HCT116 (cell line): ENCODE measurements around the gene CACNB2. TPM values are rescaled to one million over a fixed set of nuclear protein-coding genes. Genes with fewer than 3 reads are reported as not detected.

Experiments
- ATAC-seq: fragments of 200-7000 bp; cut with Tn5 transposase; 2 replicates; pipeline ENCODE4 v1.9.1; 2020; ENCODE audit warnings: mild to moderate bottlenecking, moderate library complexity
- BruUV-seq: library from RNA; stranded (reverse); fragments of 400-500 nt; replicated peaks from 2 replicates; lab custom pipeline; 2021; lab: Mats Ljungman, UMichigan
- CTCF ChIA-PET: fragments of 300-600 bp; sonication (Branson Sonifier 250); formaldehyde crosslinking; loops from one replicate; lab custom pipeline; 2021; ENCODE audit warnings: antibody characterized with exemption; lab: Charles Lee
- POLR2A ChIA-PET: fragments of 300-600, 350-600 bp; sonication (Branson Sonifier 250); formaldehyde crosslinking; loops from one replicate; lab custom pipeline; 2021; ENCODE audit warnings: antibody characterized with exemption; lab: Charles Lee
- RAD21 ChIA-PET, 2 experiments: fragments of 300-600 bp; sonication (Branson Sonifier 250); formaldehyde crosslinking; loops; one replicate each; lab custom pipeline; 2023; ENCODE audit warnings: low total read pairs in 2 of 2; ENCODE audit not compliant: uncharacterized antibody in 2 of 2, unreplicated experiment in 2 of 2, low non-redundant PET in 1 of 2; lab: Charles Lee
- DNase-seq: peaks from one replicate; pipeline ENCODE4 v3.0.0-alpha.2; 2010; ENCODE audit warnings: low read depth, low spot score
- H2AFZ ChIP-seq: fragments of 200-600 bp; shearing (Covaris generic), sonication (generic); 2 replicates; pipeline ENCODE4 v1.6.1; 2017; ENCODE audit warnings: low read depth, mixed run types, mixed read lengths, antibody characterized with exemption, low read length; ENCODE audit not compliant: poor library complexity, severe bottlenecking
- H3K27ac ChIP-seq: 2 replicates; pipeline ENCODE4 v1.5.1; 2012; ENCODE audit warnings: low read depth, low read length
- H3K27me3 ChIP-seq: fragments of 200-600 bp; sonication (generic); 2 replicates; pipeline ENCODE4 v1.6.1; 2016; ENCODE audit warnings: mixed run types, low read length, mixed read lengths; ENCODE audit not compliant: insufficient read depth
- H3K36me3 ChIP-seq, 2 experiments: fragments of 200-500 bp in 1 of 2; fragments of 200-600 bp in 1 of 2; sonication (Bioruptor generic) in 1 of 2; sonication (generic) in 1 of 2; 2 replicates each; pipeline versions ENCODE4 v1.5.1 to v1.6.1; 2014 to 2016; ENCODE audit warnings: low read length in 2 of 2, inconsistent platforms in 1 of 2, mixed read lengths in 1 of 2, mixed run types in 1 of 2; ENCODE audit not compliant: insufficient read depth in 2 of 2, control insufficient read depth in 1 of 2
- H3K4me1 ChIP-seq, 2 experiments: fragments of 200-600 bp in 1 of 2; sonication (generic) in 1 of 2; 2 replicates each; pipeline versions ENCODE4 v1.5.1 to v1.6.1; 2012 to 2017; ENCODE audit warnings: low read length in 2 of 2, inconsistent platforms in 1 of 2, mild to moderate bottlenecking in 1 of 2, mixed read lengths in 1 of 2, mixed run types in 1 of 2, moderate library complexity in 1 of 2; ENCODE audit not compliant: insufficient read depth in 2 of 2, control insufficient read depth in 1 of 2
- H3K4me2 ChIP-seq: fragments of 200-600 bp; sonication (generic); 2 replicates; pipeline ENCODE4 v1.6.1; 2017; ENCODE audit warnings: mixed run types, low read length, mixed read lengths
- H3K4me3 ChIP-seq, 2 experiments: fragments of 200-600 bp in 1 of 2; sonication (generic) in 1 of 2; replicated peaks in 1 of 2; 2 replicates each; pipeline ENCODE4 v1.5.1; 2011 to 2016; ENCODE audit warnings: low read length in 2 of 2, control low read depth in 1 of 2, low read depth in 1 of 2, mild to moderate bottlenecking in 1 of 2, mixed read lengths in 1 of 2, mixed run types in 1 of 2
- H3K79me2 ChIP-seq: fragments of 200-600 bp; sonication (generic); 2 replicates; pipeline ENCODE4 v1.6.1; 2017; ENCODE audit warnings: mild to moderate bottlenecking, mixed run types, low read length, moderate library complexity, mixed read lengths; ENCODE audit not compliant: insufficient read depth
- H3K9ac ChIP-seq: fragments of 200-600 bp; sonication (generic); 2 replicates; pipeline ENCODE4 v1.6.1; 2016; ENCODE audit warnings: low read length, mixed read lengths
- H3K9me2 ChIP-seq: fragments of 200-600 bp; sonication (generic), shearing (Covaris generic); 2 replicates; pipeline ENCODE4 v1.6.1; 2017; ENCODE audit warnings: mixed run types, mild to moderate bottlenecking, moderate library complexity; ENCODE audit not compliant: insufficient read depth
- H3K9me3 ChIP-seq, 2 experiments: fragments of 200-500 bp in 1 of 2; fragments of 200-600 bp in 1 of 2; sonication (Bioruptor generic) in 1 of 2; sonication (generic) in 1 of 2; 2 replicates each; pipeline ENCODE4 v1.6.1; 2014 to 2017; ENCODE audit warnings: low read length in 2 of 2, mixed read lengths in 2 of 2, inconsistent platforms in 1 of 2, low read depth in 1 of 2, mild to moderate bottlenecking in 1 of 2, mixed run types in 1 of 2, moderate library complexity in 1 of 2; ENCODE audit not compliant: control insufficient read depth in 1 of 2, insufficient read depth in 1 of 2
- H4K20me1 ChIP-seq: fragments of 200-600 bp; sonication (generic), shearing (Covaris generic); 2 replicates; pipeline ENCODE4 v1.6.1; 2017; ENCODE audit warnings: mixed run types, mild to moderate bottlenecking, moderate library complexity; ENCODE audit not compliant: insufficient read depth
- CEBPB ChIP-seq: IDR thresholded peaks from 2 replicates; pipeline ENCODE4 v1.6.1; 2012; ENCODE audit warnings: low read depth
- EGR1 ChIP-seq: IDR thresholded peaks from 2 replicates; pipeline ENCODE4 v1.6.1; 2012; ENCODE audit warnings: low read depth
- ELF1 ChIP-seq: IDR thresholded peaks from 2 replicates; pipeline ENCODE4 v1.6.1; 2012; ENCODE audit warnings: low read depth, borderline replicate concordance
- EZH2 ChIP-seq: fragments of 200-600 bp; sonication (generic); IDR thresholded peaks from 2 replicates; pipeline ENCODE4 v1.6.1; 2017; ENCODE audit warnings: antibody characterized with exemption, mixed run types
- EZH2phosphoT487 ChIP-seq: fragments of 200-600 bp; IDR thresholded peaks from 2 replicates; pipeline ENCODE4 v1.6.1; 2018; ENCODE audit warnings: antibody characterized with exemption, borderline replicate concordance
- FOSL1 ChIP-seq: IDR thresholded peaks from 2 replicates; pipeline ENCODE4 v1.6.1; 2012; ENCODE audit warnings: low read depth
- JUND ChIP-seq: IDR thresholded peaks from 2 replicates; pipeline ENCODE4 v1.6.1; 2012
- POLR2AphosphoS5 ChIP-seq: IDR thresholded peaks from 2 replicates; pipeline ENCODE4 v1.6.1; 2011; ENCODE audit warnings: mild to moderate bottlenecking, low read depth, low read length, moderate library complexity
- RAD21 ChIP-seq: IDR thresholded peaks from 2 replicates; pipeline ENCODE4 v1.6.1; 2012; ENCODE audit warnings: low read depth, mild to moderate bottlenecking
- SIN3A ChIP-seq: IDR thresholded peaks from 2 replicates; pipeline ENCODE4 v1.6.1; 2012; ENCODE audit warnings: low read depth
- SP1 ChIP-seq: IDR thresholded peaks from 2 replicates; pipeline ENCODE4 v1.6.1; 2012; ENCODE audit warnings: low read depth
- SRF ChIP-seq: IDR thresholded peaks from 2 replicates; pipeline ENCODE4 v1.6.1; 2012; ENCODE audit warnings: low read depth
- TCF7L2 ChIP-seq: IDR thresholded peaks from 2 replicates; pipeline ENCODE4 v1.7.0; 2011; ENCODE audit warnings: borderline replicate concordance, inconsistent platforms; ENCODE audit not compliant: insufficient read depth, insufficient read length; ENCODE audit errors: extremely low read depth
- ZFX ChIP-seq: fragments of 450-650 bp; IDR thresholded peaks from 2 replicates; pipeline ENCODE4 v1.6.1; 2017
- ZNF274 ChIP-seq: fragments of 200-500 bp; sonication (Bioruptor generic); IDR thresholded peaks from 2 replicates; pipeline ENCODE4 v1.6.1; 2014; ENCODE audit warnings: mild to moderate bottlenecking, low read depth, low read length, inconsistent platforms
- intact Hi-C: fragments of 100-400 bp; cut with micrococcal nuclease; formaldehyde crosslinking; loops from 2 replicates; pipeline ENCODE4 v1.10.0; 2022
- total RNA-seq: library from RNA; stranded (reverse); gene quantifications from one replicate; pipeline ENCODE4 v1.2.1, GENCODE V29; 2021; ENCODE audit not compliant: unreplicated experiment
- TF ChIP-seq, protein P1 (sequence below): IDR thresholded peaks from 2 replicates; pipeline ENCODE4 v1.6.1; 2012
- TF ChIP-seq, protein P2 (sequence below), 3 experiments: fragments of 200-600 bp in 1 of 3; sonication (generic) in 1 of 3; IDR thresholded peaks in 2 of 3; conservative IDR thresholded peaks in 1 of 3; 2 replicates each; pipeline ENCODE4 v1.5.1; 2012 to 2017; ENCODE audit warnings: low read depth in 2 of 3, low read length in 2 of 3, antibody characterized with exemption in 1 of 3, borderline replicate concordance in 1 of 3, control low read depth in 1 of 3, mild to moderate bottlenecking in 1 of 3, mixed read lengths in 1 of 3, mixed run types in 1 of 3, moderate library complexity in 1 of 3; ENCODE audit not compliant: insufficient read depth in 1 of 3

The CACNB2 gene
- total RNA-seq, 1 experiment from 2014 or later, result 0.71 TPM

DNA sequence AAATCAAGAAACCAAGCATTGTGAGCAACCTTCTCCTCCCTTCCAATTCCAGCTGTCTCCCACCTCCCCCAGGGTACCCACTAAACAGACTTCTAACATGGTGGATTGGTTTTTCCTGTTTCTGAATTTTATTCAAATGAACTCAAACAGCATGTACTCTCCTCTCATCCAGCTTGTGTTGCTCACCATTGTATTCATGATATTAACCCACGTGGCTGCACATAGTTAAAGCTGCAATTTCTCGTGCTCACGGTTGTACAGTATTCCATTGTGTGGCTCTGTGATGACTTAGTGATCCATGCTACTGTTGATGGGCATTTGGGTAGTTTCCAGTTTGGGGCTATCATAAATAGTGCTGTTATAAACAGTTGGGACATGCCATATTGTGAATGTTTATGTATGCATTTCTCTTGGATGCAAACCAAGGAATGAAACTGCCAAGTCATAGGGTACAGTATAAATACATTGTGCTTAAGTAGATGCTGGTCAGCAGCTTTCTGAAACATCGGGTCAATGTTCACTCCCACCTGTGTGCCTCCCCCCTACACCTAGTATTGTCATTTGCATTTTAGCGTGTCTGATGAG, 124.3 kb downstream of the CACNB2 start (continued):
- TF ChIP-seq, protein P1, sequence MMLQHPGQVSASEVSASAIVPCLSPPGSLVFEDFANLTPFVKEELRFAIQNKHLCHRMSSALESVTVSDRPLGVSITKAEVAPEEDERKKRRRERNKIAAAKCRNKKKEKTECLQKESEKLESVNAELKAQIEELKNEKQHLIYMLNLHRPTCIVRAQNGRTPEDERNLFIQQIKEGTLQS, result no peak
- no peak for TF ChIP-seq SP1
- TF ChIP-seq JUND, result no peak
- TF ChIP-seq SRF, result no peak
- TF ChIP-seq EGR1, result no peak
- TF ChIP-seq ELF1, result no peak

DNA sequence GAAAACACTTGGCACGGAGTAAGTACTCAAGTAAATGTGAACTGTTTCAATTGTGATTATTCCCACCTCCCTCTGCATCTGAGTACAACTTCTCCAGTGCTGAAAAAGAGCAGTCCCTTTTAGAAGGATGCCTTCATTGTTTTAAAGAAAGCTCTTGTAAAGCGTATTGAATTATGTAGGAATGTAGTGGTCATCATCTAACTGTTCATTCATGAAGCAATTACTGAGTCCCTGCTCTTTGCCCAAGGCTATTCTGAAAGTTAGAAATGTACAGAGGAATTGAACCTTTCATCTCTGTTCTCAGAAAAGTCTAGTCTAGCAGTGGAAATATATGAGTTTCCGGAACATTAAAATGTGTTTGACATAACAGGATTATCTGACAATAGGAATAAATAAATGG, 127.8 kb downstream of the CACNB2 start:
- H3K27ac ChIP-seq, result no peak overlapping the region
- no peak overlapping the region for H2AFZ ChIP-seq
- H3K4me2 ChIP-seq, result no peak overlapping the region
- H3K79me2 ChIP-seq, result no peaks in the 10 kb centered on the region
- ChIA-PET RAD21 (no interaction called here), CTCF (no interaction called here), POLR2A (no interaction called here)
- no peak for TF ChIP-seq SIN3A
- no peak for TF ChIP-seq TCF7L2
- no peak for TF ChIP-seq EZH2
- TF ChIP-seq ZNF274, result no peak
- TF ChIP-seq, protein P1, result no peak
- TF ChIP-seq SRF, result no peak
- TF ChIP-seq SP1, result no peak
- TF ChIP-seq, protein P2, sequence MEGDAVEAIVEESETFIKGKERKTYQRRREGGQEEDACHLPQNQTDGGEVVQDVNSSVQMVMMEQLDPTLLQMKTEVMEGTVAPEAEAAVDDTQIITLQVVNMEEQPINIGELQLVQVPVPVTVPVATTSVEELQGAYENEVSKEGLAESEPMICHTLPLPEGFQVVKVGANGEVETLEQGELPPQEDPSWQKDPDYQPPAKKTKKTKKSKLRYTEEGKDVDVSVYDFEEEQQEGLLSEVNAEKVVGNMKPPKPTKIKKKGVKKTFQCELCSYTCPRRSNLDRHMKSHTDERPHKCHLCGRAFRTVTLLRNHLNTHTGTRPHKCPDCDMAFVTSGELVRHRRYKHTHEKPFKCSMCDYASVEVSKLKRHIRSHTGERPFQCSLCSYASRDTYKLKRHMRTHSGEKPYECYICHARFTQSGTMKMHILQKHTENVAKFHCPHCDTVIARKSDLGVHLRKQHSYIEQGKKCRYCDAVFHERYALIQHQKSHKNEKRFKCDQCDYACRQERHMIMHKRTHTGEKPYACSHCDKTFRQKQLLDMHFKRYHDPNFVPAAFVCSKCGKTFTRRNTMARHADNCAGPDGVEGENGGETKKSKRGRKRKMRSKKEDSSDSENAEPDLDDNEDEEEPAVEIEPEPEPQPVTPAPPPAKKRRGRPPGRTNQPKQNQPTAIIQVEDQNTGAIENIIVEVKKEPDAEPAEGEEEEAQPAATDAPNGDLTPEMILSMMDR (IDR thresholded peaks at IDR 0.05 in 2 of 3, conservative IDR thresholded peaks at IDR 0.05 in 1 of 3; ENCODE audit: borderline replicate concordance in 1 of 3, insufficient read depth in 1 of 3, low read depth in 2 of 3, low read length in 2 of 3), result no peak
- no peak for TF ChIP-seq POLR2AphosphoS5
- TF ChIP-seq JUND, result no peak
- TF ChIP-seq EZH2phosphoT487, result no peak
- TF ChIP-seq RAD21, result no peak
- no peak for TF ChIP-seq ZFX
- no peak for TF ChIP-seq CEBPB
- no peak for TF ChIP-seq FOSL1
- no peaks in the 10 kb centered on the region for H3K9me2 ChIP-seq
- H3K36me3 ChIP-seq, result no peaks in the 10 kb centered on the region
- BruUV-seq, result no TSS peak
- no peaks in the 10 kb centered on the region for H3K9me3 ChIP-seq
- no peaks in the 10 kb centered on the region for H4K20me1 ChIP-seq
- intact Hi-C loops, result no loop called here
- no peak overlapping the region for H3K4me3 ChIP-seq
- H3K4me1 ChIP-seq, result no peaks in the 10 kb centered on the region
- H3K27me3 ChIP-seq, result peaks cover 26% of the 10 kb centered on the region
- H3K9ac ChIP-seq, result no peak overlapping the region
- DNase-seq (no peak), ATAC-seq (no peak)
